Kidney (tissue), 14 donors: ENCODE data around the gene ATP5F1D. TPM values are rescaled to one million over a fixed set of nuclear protein-coding genes. Genes with fewer than 3 reads are reported as not detected.

Source experiments
- DNase-seq, 5 donors: peaks; one replicate each; pipeline ENCODE4 v3.0.0-alpha.2; 2013 to 2020
- FAIRE-seq: peaks from 2 replicates; lab custom pipeline; 2012; peaks lifted over from hg19 to GRCh38; lab: Jason Lieb, UNC
- H3K27ac ChIP-seq, 2 donors: one replicate each; pipeline ENCODE4 v1.7.0; 2013; ENCODE audit warnings: low read depth in 2 of 2, low read length in 2 of 2, inconsistent platforms in 1 of 2
- H3K27me3 ChIP-seq: one replicate; pipeline ENCODE4 v1.7.1; 2013; ENCODE audit warnings: low read length, inconsistent platforms; ENCODE audit not compliant: control insufficient read depth, insufficient read depth
- H3K36me3 ChIP-seq, 3 donors: one replicate each; pipeline versions ENCODE4 v1.7.0 to v1.7.1; 2013; ENCODE audit warnings: low read length in 3 of 3, control low read depth in 1 of 3, inconsistent platforms in 1 of 3; ENCODE audit not compliant: insufficient read depth in 3 of 3, control insufficient read depth in 2 of 3
- H3K4me1 ChIP-seq, 3 donors: one replicate each; pipeline versions ENCODE4 v1.7.0 to v1.7.1; 2013; ENCODE audit warnings: low read length in 3 of 3, inconsistent platforms in 1 of 3, low read depth in 1 of 3; ENCODE audit not compliant: control insufficient read depth in 2 of 3, insufficient read depth in 2 of 3
- H3K4me3 ChIP-seq, 3 donors: one replicate each; pipeline versions ENCODE4 v1.7.0 to v1.8.1; 2013; ENCODE audit warnings: low read length in 3 of 3, control low read depth in 1 of 3, inconsistent platforms in 1 of 3
- H3K9ac ChIP-seq, 3 donors: one replicate each; pipeline versions ENCODE4 v1.7.0 to v1.7.1; 2013; ENCODE audit warnings: low read length in 3 of 3, control low read depth in 1 of 3, inconsistent platforms in 1 of 3
- H3K9me3 ChIP-seq, 3 donors: one replicate each; pipeline versions ENCODE4 v1.7.0 to v1.7.1; 2013; ENCODE audit warnings: low read length in 3 of 3, control low read depth in 1 of 3, inconsistent platforms in 1 of 3; ENCODE audit not compliant: control insufficient read depth in 2 of 3, insufficient read depth in 1 of 3
- CTCF ChIP-seq: IDR thresholded peaks from 3 replicates; pipeline ENCODE4 v1.5.1; 2012; ENCODE audit warnings: mild to moderate bottlenecking, moderate library complexity, borderline replicate concordance; ENCODE audit not compliant: insufficient read depth; ENCODE audit errors: extremely low read depth
- intact Hi-C: fragments of 100-400 bp; cut with DNase I; formaldehyde crosslinking; loops from one replicate; pipeline ENCODE4 v1.11.1; 2022
- polyA plus RNA-seq: library from polyadenylated mRNA; stranded (reverse); fragments of 350-450 nt; fragmentation: Illumina TruSeq; extraction: RNeasy Lipid Tissue Mini Kit (QIAGEN cat#74804); gene quantifications from one replicate; pipeline ENCODE4 v1.2.3, GENCODE V29; 2014; ENCODE audit warnings: low read depth, low replicate concordance; ENCODE audit not compliant: insufficient read depth
- total RNA-seq: library from RNA; stranded (reverse); fragmentation: NEBNext Ultra II Directional; extraction: Animal tissue kit (Norgen Biotek cat#: 25700); gene quantifications from one replicate; pipeline ENCODE4 v1.2.1, GENCODE V29; 2021
- donor health status: control.
- donor health status: control.
- donor health status: control.
- donor health status: control.
- donor health status: control.
- donor health status: DM: yes; HTN: yes; CAD: no.
- donor health status: Normal renal cell carcinoma (clear cell type).

The ATP5F1D gene
- total and polyA plus RNA-seq, 2 donors from 2014 or later: 183 to 641 TPM

- intact Hi-C loops: no loop called here
- FAIRE-seq (no peak), DNase-seq (no peak)
- peak overlapping the region; percentile 93 to 98 for H3K27ac ChIP-seq
- H3K9ac ChIP-seq: peak overlapping the region in 1 of 3 donors; percentile 81
- H3K4me3 ChIP-seq: peak overlapping the region in 1 of 3 donors; percentile 29
- no peak for TF ChIP-seq CTCF
- peaks cover 5 to 30% (median 17%) of the 10 kb centered on the region in 3 donors for H3K36me3 ChIP-seq
- H3K4me1 ChIP-seq: peaks cover 0 to 73% (median 35%) of the 10 kb centered on the region in 3 donors
- H3K27me3 ChIP-seq: no peaks in the 10 kb centered on the region
- H3K9me3 ChIP-seq: no peaks in the 10 kb centered on the region
Observed at GRCh38 chr19:1258707-1259205, 17.2 kb downstream of the ATP5F1D start.

GRCh38 chr19:1259206-1259875, 17.8 kb downstream of the ATP5F1D start:
- Histone ChIP-seq H3K9me3 (no peaks in the 10 kb centered on the region), H3K9ac (peak overlapping the region in 2 of 3 donors; percentile 26 to 81), H3K36me3 (peaks cover 5 to 26% (median 17%) of the 10 kb centered on the region in 3 donors), H3K27me3 (no peaks in the 10 kb centered on the region), H3K4me1 (peaks cover 0 to 67% (median 34%) of the 10 kb centered on the region in 3 donors), H3K4me3 (peak overlapping the region in 1 of 3 donors; percentile 29), H3K27ac (peak overlapping the region; percentile 93 to 98)
- intact Hi-C loops: no loop called here
- no peak for FAIRE-seq
- no peak for TF ChIP-seq CTCF
- peak; percentile 58 to 95 (median 68) for DNase-seq

- peak overlapping the region in 1 of 3 donors; percentile 81 for H3K9ac ChIP-seq
- no peak for TF ChIP-seq CTCF
- intact Hi-C loops: no loop called here
Observed at GRCh38 chr19:1259876-1260748, 18.6 kb downstream of the ATP5F1D start.

More at GRCh38 chr19:1259876-1260748, 18.6 kb downstream of the ATP5F1D start:
- Histone ChIP-seq H3K4me3 (peak overlapping the region in 2 of 3 donors; percentile 16 to 29), H3K4me1 (peaks cover 0 to 63% (median 37%) of the 10 kb centered on the region in 3 donors), H3K27ac (peak overlapping the region; percentile 93 to 98), H3K36me3 (peaks cover 2 to 19% (median 12%) of the 10 kb centered on the region in 3 donors), H3K9me3 (no peaks in the 10 kb centered on the region), H3K27me3 (no peaks in the 10 kb centered on the region)
- FAIRE-seq: no peak
- DNase-seq: no peak
